Endodermal cell (in vitro differentiated cells): ENCODE results near the gene CA9. TPM values are rescaled to one million over a fixed set of nuclear protein-coding genes. Genes with fewer than 3 reads are reported as not detected.

Experiments used
- DNase-seq: peaks from one replicate; pipeline ENCODE4 v3.0.0-alpha.2; 2017
- H3K27ac ChIP-seq: 2 replicates; pipeline ENCODE4 v1.5.1; 2013; ENCODE audit warnings: mild to moderate bottlenecking, low read depth, low read length, moderate library complexity
- H3K27me3 ChIP-seq: 2 replicates; pipeline ENCODE4 v1.6.1; 2013; ENCODE audit warnings: mild to moderate bottlenecking, low read length, moderate library complexity; ENCODE audit not compliant: insufficient read depth, control insufficient read depth, poor library complexity, severe bottlenecking
- H3K36me3 ChIP-seq: 2 replicates; pipeline ENCODE4 v1.7.0; 2013; ENCODE audit warnings: mild to moderate bottlenecking, low read length, moderate library complexity; ENCODE audit not compliant: control insufficient read depth, insufficient read depth
- H3K4me1 ChIP-seq: one replicate; pipeline ENCODE4 v1.7.0; 2013; ENCODE audit warnings: low read length; ENCODE audit not compliant: control insufficient read depth, insufficient read depth
- H3K4me3 ChIP-seq: 2 replicates; pipeline ENCODE4 v1.5.1; 2013; ENCODE audit warnings: mild to moderate bottlenecking, low read length, moderate library complexity
- H3K9ac ChIP-seq: 2 replicates; pipeline ENCODE4 v1.6.1; 2013; ENCODE audit warnings: mild to moderate bottlenecking, low read length, moderate library complexity; ENCODE audit not compliant: poor library complexity, severe bottlenecking; ENCODE audit errors: extremely low read depth
- H3K9me3 ChIP-seq: 2 replicates; pipeline ENCODE4 v1.6.1; 2013; ENCODE audit warnings: mild to moderate bottlenecking, low read length, moderate library complexity; ENCODE audit not compliant: control insufficient read depth
- H3K27ac Mint-ChIP-seq: 2 replicates; pipeline ENCODE4 v1.8.0; 2020; ENCODE audit warnings: mixed read lengths
- H3K27me3 Mint-ChIP-seq: 2 replicates; pipeline ENCODE4 v1.8.0; 2021; ENCODE audit warnings: mild to moderate bottlenecking, mixed read lengths; ENCODE audit not compliant: insufficient read depth
- H3K36me3 Mint-ChIP-seq: 2 replicates; pipeline ENCODE4 v1.8.0; 2020; ENCODE audit warnings: low read depth, mixed read lengths
- H3K4me1 Mint-ChIP-seq: 2 replicates; pipeline ENCODE4 v1.8.0; 2020; ENCODE audit warnings: mixed read lengths
- H3K4me3 Mint-ChIP-seq: 2 replicates; pipeline ENCODE4 v1.8.0; 2020; ENCODE audit warnings: mild to moderate bottlenecking, moderate library complexity, mixed read lengths
- H3K9me3 Mint-ChIP-seq: 2 replicates; pipeline ENCODE4 v1.8.0; 2020; ENCODE audit warnings: mild to moderate bottlenecking, mixed read lengths
- WGBS, 2 experiments: methylation state at CpG; one replicate each; pipeline versions ENCODE4 v1.1.5 to v1.1.7; 2013; ENCODE audit warnings: missing lambda C conversion rate in 2 of 2, mixed read lengths in 1 of 2; ENCODE audit not compliant: insufficient coverage in 1 of 2, insufficient read length in 1 of 2; 5-methylcytosine and 5-hydroxymethylcytosine counted together
- total RNA-seq, 2 donors: library from RNA; stranded (reverse); fragmentation: NEBNext Ultra II Directional in 1 of 2; extraction: Animal tissue kit (Norgen Biotek cat#: 25700) in 1 of 2; gene quantifications; 2 replicates in 1 of 2; 3 replicates in 1 of 2; pipeline ENCODE4 v1.2.1, GENCODE V29; 2021
- TF ChIP-seq, protein P1 (sequence below): fragments of 200-600 bp; sonication (generic); conservative IDR thresholded peaks from 2 replicates; pipeline ENCODE4 v1.5.0; 2021; ENCODE audit warnings: antibody characterized with exemption, mild to moderate bottlenecking

CA9 gene
- total RNA-seq, 2 donors from 2014 or later = 1.8 to 3.6 TPM

- Histone ChIP-seq H3K36me3 (peaks cover 94% of the 10 kb centered on the region), H3K4me3 (no peak overlapping the region), H3K27ac (no peak overlapping the region), H3K27me3 (no peaks in the 10 kb centered on the region), H3K4me1 (no peaks in the 10 kb centered on the region), H3K9me3 (no peaks in the 10 kb centered on the region), H3K9ac (no peak overlapping the region)
- TF ChIP-seq, protein P1, sequence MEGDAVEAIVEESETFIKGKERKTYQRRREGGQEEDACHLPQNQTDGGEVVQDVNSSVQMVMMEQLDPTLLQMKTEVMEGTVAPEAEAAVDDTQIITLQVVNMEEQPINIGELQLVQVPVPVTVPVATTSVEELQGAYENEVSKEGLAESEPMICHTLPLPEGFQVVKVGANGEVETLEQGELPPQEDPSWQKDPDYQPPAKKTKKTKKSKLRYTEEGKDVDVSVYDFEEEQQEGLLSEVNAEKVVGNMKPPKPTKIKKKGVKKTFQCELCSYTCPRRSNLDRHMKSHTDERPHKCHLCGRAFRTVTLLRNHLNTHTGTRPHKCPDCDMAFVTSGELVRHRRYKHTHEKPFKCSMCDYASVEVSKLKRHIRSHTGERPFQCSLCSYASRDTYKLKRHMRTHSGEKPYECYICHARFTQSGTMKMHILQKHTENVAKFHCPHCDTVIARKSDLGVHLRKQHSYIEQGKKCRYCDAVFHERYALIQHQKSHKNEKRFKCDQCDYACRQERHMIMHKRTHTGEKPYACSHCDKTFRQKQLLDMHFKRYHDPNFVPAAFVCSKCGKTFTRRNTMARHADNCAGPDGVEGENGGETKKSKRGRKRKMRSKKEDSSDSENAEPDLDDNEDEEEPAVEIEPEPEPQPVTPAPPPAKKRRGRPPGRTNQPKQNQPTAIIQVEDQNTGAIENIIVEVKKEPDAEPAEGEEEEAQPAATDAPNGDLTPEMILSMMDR = no peak
- Mint-ChIP-seq H3K27me3 (no peaks in the 10 kb centered on the region), H3K4me3 (no peak overlapping the region), H3K27ac (no peak overlapping the region), H3K4me1 (no peaks in the 10 kb centered on the region), H3K36me3 (peaks cover 51% of the 10 kb centered on the region), H3K9me3 (no peaks in the 10 kb centered on the region)
- DNase-seq = no peak
- WGBS, 2 experiments = 92 to 95% methylated on average over 7 of the region's 7 CpGs
Observed at GRCh38 chr9:35702696-35703095, 29.0 kb downstream of the CA9 start.

DNA sequence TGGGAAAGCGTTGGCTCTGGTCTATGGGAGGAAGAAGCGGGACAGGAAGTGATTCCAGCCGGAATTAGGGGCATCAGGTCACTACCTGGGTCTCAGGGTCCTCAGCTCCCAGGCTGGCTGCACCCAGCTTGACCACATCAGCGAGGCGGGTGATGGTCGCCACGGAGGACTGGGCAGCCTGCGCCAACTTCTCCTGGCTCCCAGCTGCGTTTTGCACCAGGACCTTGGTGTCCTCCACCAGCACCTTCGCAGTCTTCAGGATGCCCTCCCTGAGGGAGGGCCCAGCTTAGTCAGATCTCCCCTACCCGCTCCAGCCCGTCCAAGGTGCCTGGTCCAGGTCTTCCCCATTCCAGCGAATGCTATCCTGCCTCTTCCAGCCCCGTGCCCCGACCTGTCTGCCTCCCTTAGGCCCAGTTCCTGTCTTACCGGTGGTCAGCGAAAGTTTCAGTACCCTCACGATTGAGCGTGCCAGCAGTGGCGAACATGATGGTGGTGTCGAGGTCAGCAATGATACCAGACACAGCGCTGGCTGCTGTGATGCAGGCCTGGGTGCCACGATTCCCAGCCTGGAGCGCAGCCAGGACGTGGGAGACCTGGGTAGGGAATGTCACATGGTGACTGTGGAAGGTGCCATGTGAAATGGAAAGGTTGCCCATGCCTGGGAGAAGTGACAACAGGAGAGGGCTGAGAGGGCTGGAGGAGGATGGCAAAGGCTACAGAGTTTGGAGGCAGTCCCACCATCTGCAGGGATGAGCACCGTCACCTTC is 30.4 kb downstream of the CA9 start:
- Histone ChIP-seq H3K27ac (no peak overlapping the region), H3K9ac (no peak overlapping the region), H3K9me3 (no peaks in the 10 kb centered on the region), H3K27me3 (no peaks in the 10 kb centered on the region), H3K4me3 (no peak overlapping the region), H3K4me1 (no peaks in the 10 kb centered on the region), H3K36me3 (peaks cover 94% of the 10 kb centered on the region)
- DNase-seq = no peak
- WGBS, 2 experiments = 93 to 94% methylated on average over 20 to 26 of the region's 26 CpGs
- H3K4me1 Mint-ChIP-seq = no peaks in the 10 kb centered on the region
- TF ChIP-seq, protein P1 = no peak
- no peaks in the 10 kb centered on the region for H3K27me3 Mint-ChIP-seq
- H3K4me3 Mint-ChIP-seq = no peak overlapping the region
- H3K9me3 Mint-ChIP-seq = no peaks in the 10 kb centered on the region
- no peak overlapping the region for H3K27ac Mint-ChIP-seq
- H3K36me3 Mint-ChIP-seq = peaks cover 61% of the 10 kb centered on the region

DNA sequence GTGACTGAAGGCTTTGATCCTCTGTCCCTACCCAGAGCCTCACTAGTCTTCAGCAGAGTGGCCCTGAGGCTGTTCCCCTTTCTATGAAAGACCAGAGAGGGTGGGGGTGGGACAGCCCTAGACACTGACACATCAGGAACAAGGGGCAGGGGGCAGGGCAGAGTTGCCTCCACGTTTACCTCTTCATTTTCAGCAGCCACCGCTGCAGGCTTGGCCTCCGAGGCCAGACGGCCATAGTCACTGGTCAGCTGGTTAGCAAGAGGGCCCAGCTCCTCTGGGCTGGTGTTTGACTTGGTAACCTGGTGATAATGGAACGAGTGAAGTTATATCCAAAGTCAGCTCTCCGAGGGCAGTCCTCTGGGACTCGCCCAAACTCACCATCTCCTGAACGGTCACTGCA is 31.6 kb downstream of the CA9 start:
- Histone ChIP-seq H3K36me3 (peaks cover 88% of the 10 kb centered on the region), H3K9me3 (no peaks in the 10 kb centered on the region), H3K27ac (no peak overlapping the region), H3K4me3 (no peak overlapping the region), H3K27me3 (no peaks in the 10 kb centered on the region), H3K4me1 (no peaks in the 10 kb centered on the region), H3K9ac (no peak overlapping the region)
- no peak overlapping the region for H3K4me3 Mint-ChIP-seq
- H3K27me3 Mint-ChIP-seq = no peaks in the 10 kb centered on the region
- peaks cover 68% of the 10 kb centered on the region for H3K36me3 Mint-ChIP-seq
- 83 to 91% methylated on average over 7 to 8 of the region's 8 CpGs for WGBS, 2 experiments
- no peaks in the 10 kb centered on the region for H3K9me3 Mint-ChIP-seq
- H3K27ac Mint-ChIP-seq = no peak overlapping the region
- no peak for DNase-seq
- no peaks in the 10 kb centered on the region for H3K4me1 Mint-ChIP-seq
- TF ChIP-seq, protein P1 = no peak
